Superior temporal gyrus (tissue), 1 donor: ENCODE measurements around the gene PTGES2.
"Not testable (repeated sequence)": the region's sequence is repeated elsewhere in the genome, so short reads cannot be mapped to it uniquely, and the experiment has no call there.

Experiments
- DNase-seq: peaks from one replicate; pipeline ENCODE4 v3.0.0-alpha.2; 2016; ENCODE audit errors: extremely low spot score

PTGES2 gene

GRCh38 chr9:128136816-128137793, 9.6 kb upstream of the PTGES2 start:
- DNase-seq: no peak

GRCh38 chr9:128135561-128135960, 8.0 kb upstream of the PTGES2 start:
- DNase-seq: not testable (repeated sequence)

- DNase-seq: not testable (repeated sequence)
Observed at GRCh38 chr9:128132139-128132538, 4.6 kb upstream of the PTGES2 start.

- DNase-seq: not testable (repeated sequence)
Observed at GRCh38 chr9:128131346-128131745, 3.8 kb upstream of the PTGES2 start.

- not testable (repeated sequence) for DNase-seq
Observed at GRCh38 chr9:128130651-128131050, 3.1 kb upstream of the PTGES2 start.

- DNase-seq: not testable (repeated sequence)
Observed at GRCh38 chr9:128129976-128130590, 2.6 kb upstream of the PTGES2 start.

GRCh38 chr9:128128836-128129590, 1.5 kb upstream of the PTGES2 start:
- no peak for DNase-seq

- DNase-seq: peak; percentile 93
Observed at GRCh38 chr9:128127990-128128835, 684 bp upstream of the PTGES2 start.

GRCh38 chr9:128125580-128126354, 1.8 kb downstream of the PTGES2 start:
- DNase-seq: no peak

- DNase-seq: peak; percentile 64
Observed at GRCh38 chr9:128124873-128125579, 2.5 kb downstream of the PTGES2 start.

GRCh38 chr9:128124451-128124850, 3.1 kb downstream of the PTGES2 start:
- no peak for DNase-seq

- DNase-seq: no peak
Observed at GRCh38 chr9:128123451-128124080, 4.0 kb downstream of the PTGES2 start.

- DNase-seq: no peak
Observed at GRCh38 chr9:128122809-128123175, 4.7 kb downstream of the PTGES2 start.

GRCh38 chr9:128121924-128122808, 5.4 kb downstream of the PTGES2 start:
- DNase-seq: no peak

- no peak for DNase-seq
Observed at GRCh38 chr9:128121466-128121810, 6.1 kb downstream of the PTGES2 start.

- no peak for DNase-seq
Observed at GRCh38 chr9:128120741-128121465, 6.6 kb downstream of the PTGES2 start.

- no peak for DNase-seq
Observed at GRCh38 chr9:128120061-128120740, 7.3 kb downstream of the PTGES2 start.
